AML-193 (cell line): ENCODE data around the gene IFRD2.
A peak's percentile ranks its signal among the peaks of the same experiment; 100 is the strongest.
"Not testable (repeated sequence)": the region's sequence is repeated elsewhere in the genome, so short reads cannot be mapped to it uniquely, and the experiment has no call there.

Experiments
- DNase-seq, 2 experiments: peaks; one replicate each; lab custom pipeline; 2025; lab: John Stamatoyannopoulos, UW

Gene IFRD2

GRCh38 chr3:50251220-50251619 is 41.0 kb downstream of the IFRD2 start:
- DNase-seq: no peak

DNA sequence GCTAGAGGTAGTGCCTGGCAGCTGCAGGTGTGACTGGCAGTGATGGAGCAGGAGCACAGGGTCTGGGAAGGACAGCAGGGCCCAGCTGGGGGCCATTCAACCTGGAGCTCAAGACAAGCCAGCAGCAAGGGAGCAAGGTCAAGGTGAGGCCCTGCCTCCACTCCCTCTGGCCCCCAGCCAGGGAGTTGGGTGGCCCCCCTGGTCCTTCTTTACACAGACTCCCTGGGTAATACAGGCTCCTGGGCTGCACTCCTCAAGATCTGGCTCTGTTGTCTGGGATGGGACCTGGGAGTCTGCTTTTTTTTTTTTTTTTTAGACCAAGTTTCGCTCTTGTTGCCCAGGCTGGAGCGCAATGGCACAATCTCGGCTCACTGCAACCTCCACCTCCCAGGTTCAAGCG is 41.7 kb downstream of the IFRD2 start:
- no peak for DNase-seq

DNA sequence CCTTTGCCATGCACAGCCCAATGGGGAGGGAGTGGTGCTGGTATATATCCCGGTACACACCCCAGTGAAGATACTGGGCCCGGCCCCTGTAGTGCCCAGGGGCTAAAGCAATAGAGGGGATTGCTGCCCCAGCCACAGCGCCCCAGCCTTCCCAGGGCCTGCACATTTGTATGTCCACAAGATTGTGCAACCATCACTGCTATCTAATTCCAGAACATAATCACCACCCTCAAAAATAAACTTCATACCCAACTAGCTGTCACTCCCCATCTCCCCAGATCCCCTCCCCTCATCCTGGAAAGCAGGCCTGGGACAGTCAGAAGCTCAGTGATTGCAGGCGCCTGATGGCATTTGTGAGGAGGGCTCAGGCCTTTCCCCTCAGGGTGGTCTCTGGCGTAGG is 42.8 kb downstream of the IFRD2 start:
- no peak for DNase-seq

GRCh38 chr3:50248387-50248786 is 43.8 kb downstream of the IFRD2 start:
- DNase-seq: no peak

- DNase-seq: peak; percentile 84 to 86
Observed at GRCh38 chr3:50246517-50246954, 45.7 kb downstream of the IFRD2 start.

DNA sequence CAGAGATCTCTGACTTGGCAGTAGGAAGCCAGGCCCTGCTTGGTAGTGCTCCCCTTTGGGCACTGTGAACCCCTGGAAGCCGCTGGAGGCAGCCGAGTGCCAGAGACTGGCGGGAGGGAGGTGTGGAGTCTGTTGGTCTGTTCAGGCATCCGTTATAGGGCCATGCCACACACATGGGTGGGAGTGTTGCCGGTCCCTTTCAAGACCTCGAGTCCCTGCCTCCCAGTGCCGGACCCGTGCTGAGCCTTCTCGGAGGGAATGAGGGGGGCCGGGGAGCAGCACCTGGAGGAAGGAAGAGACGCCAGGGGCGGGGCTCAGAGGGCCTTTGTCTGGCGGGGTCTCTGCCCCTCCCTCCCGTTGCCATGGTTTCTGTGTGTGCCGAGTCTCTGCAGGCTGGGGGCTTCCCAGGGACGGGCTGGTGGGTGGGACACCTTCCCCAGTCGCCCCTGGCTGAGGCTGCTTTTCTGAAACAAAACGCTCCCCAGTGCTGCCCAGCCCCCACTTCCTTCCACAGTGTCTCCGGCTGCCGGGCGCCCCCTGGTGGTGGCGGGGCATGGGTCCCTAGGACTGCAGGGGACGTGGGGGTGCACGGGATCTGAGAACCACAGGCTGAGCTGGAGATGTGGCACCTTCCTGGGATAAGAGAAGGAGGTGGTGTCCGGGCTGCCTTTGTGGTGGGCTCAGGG is 46.3 kb downstream of the IFRD2 start:
- peak; percentile 88 to 89 for DNase-seq

DNA sequence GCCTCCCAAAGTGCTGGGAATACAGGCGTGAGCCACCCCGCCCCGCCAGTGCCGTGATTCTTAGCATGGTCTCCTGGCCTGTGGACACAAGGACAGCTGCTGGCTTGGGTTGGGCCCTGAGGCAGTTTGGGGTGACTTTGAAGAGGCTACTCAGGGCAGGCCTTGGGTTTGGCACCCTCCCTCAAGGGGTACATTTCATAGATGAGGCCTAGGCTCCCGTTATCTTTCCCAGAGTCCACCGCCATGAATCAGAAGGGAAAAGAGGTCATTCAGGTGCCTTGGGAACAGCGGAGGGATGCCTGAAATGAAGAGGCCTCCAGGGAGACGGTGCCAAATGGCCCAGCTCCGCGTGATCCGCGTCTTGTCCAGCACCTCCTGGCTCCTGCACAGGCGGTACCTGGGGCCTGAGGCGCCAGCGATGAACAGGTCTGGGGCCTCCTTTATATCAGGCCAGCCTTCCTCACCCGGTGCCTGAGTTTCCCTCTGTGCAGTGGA is 46.9 kb downstream of the IFRD2 start:
- no peak for DNase-seq

- not testable (repeated sequence) for DNase-seq
Observed at GRCh38 chr3:50244813-50245212, 47.4 kb downstream of the IFRD2 start.

DNA sequence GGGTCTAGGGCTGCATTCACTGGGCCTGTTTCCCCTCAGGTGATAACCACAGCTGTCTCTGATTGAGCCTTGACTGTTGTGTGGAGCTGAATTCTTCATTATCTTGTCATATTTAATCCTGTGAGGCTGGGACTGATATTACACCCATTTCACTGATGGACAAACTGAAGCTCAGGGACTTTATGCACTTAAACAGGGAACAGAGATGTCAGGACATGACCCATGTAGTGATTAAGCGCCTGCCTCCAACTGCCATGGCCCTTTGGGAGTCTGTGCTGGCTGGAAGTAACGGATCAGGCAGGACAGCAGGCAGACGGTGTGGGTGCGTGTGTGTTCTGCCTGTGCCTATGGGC is 48.7 kb downstream of the IFRD2 start:
- DNase-seq: no peak

- DNase-seq: peak; percentile 97
Observed at GRCh38 chr3:50242851-50243542, 49.2 kb downstream of the IFRD2 start.

DNA sequence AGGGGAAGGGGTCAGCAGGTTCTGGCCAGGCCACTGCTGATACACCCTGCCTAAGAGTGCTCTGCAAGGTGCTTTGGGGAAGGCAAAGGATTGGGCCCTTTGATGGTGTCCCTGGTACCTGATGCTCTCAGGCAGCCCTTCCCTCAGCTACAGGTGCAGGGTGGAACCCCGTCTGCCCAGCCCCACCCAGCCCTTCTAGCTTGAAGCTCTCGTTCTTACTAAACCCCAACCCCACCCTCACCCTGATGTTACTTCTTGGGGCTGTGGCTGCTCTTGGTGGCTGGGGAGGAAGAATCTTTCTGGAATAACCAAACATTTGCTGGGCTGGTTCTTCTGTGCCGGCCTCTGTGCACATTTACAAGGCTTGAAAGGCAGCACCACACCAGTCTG is 49.9 kb downstream of the IFRD2 start:
- DNase-seq: no peak

DNA sequence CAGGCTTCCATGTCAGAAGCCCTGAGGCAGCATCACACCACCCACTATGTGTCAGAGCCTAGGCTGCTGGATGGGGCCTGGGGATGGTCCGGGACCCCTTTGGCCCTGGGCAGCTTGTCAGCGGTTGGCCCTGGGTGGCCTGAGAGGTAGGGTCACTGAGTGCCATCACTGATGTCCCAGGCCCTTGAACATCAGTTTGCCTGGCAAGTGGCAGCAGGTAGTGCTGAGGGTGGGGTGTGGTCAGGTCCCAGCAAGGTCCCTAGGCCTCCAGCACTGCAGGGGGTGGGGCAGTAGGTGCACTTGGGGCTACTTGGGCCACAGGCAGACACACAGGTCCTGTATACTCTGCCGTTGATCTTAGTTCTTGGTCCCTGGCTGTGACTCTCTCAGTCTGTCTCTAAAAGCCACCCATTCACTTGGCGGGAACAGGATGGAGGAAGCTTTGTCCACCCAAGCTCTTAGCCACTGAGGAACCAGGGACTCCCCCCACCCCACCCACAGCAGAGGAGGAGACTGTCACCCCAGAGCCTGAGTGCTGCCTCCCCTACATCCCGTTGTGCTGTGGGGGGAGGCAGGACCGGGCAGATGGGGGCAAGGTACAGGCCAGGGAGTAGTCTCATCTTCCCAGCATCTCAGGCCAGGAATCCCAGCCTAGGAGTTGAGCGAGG is 50.4 kb downstream of the IFRD2 start:
- DNase-seq: no peak

DNA sequence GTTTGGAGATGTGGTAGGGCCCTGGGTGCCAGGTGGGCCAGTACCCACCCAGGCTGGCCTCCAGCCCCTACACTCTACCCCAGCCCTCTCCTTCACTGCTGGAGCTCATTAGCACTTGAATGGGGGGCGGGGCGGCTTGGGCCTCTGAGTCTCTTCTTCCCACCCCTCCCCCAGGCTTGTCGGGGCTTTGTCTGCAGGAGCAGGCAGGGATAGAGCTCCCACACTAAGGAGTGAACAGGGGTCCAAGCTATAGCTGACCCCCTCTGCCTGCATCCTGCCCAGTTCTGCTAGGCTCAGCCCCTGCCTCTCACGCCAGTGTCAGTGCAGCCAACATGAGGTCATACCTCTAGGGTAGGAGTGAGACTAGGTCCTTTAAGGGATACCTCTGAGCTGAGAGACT is 51.1 kb downstream of the IFRD2 start:
- DNase-seq: no peak

- no peak for DNase-seq
Observed at GRCh38 chr3:50239649-50240048, 52.6 kb downstream of the IFRD2 start.

GRCh38 chr3:50238549-50239026 is 53.6 kb downstream of the IFRD2 start:
- DNase-seq: peak; percentile 69 to 71

DNA sequence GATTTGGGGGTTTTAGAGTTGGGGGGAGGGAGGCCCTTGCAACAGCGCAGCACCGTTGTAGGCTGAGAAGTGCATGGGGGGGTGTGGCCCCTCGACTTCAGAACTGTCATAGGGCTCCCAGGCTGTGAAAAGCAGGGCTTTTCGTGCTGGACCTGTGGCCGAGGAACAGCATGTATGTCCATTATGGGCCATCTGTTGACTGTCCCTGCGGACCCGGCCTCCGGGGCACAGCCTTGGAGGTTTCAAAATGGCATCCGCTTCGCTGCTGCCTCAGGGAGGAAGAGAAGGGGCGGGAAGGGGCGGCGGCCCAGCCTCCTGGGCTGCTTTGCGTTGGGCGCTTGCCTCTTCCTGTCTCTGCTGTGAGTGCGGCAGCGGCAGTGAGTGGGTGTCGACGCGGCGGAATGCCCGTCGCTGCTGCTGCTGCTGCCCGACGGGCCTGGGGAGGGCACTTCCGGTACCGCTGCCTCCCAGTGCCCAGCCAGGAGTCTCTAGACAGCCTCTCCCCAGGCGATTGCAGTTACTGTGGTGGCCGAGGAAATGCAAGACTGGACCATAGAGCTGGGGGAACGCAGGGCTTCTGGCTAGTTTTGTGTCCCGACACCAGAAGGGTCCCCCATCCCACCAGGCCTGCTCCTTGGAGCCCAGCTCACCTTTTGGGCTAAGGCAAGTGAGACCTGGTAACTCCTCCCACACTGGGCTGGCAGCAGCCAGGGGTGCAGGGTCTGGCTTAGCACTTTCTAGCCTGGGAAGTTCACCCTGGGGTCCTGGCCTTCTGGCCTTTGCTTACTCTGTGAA is 54.3 kb downstream of the IFRD2 start:
- DNase-seq: peak; percentile 95 to 97
